ENCODE data around the gene HDHD3.

HDHD3 gene

GRCh38 chr9:113348437-113348836 lies 28.3 kb downstream of the HDHD3 start:
- Histone ChIP-seq H3K4me3 (ENCODE audit: insufficient read depth, low read length, poor library complexity, severe bottlenecking) (no peak overlapping the region), H3K9me3 (ENCODE audit: insufficient read depth, low read length) (no peaks in the 10 kb centered on the region), H3K4me2 (ENCODE audit: low read depth, low read length, poor library complexity, severe bottlenecking) (no peak overlapping the region), H3K79me2 (ENCODE audit: insufficient read depth, low read length) (no peaks in the 10 kb centered on the region), H4K20me1 (ENCODE audit: low read depth, low read length) (no peaks in the 10 kb centered on the region), H3K9ac (ENCODE audit: low read length) (no peak overlapping the region), H3K27ac (ENCODE audit: low read depth, low read length) (no peak overlapping the region), H2AFZ (ENCODE audit: low read depth, low read length, severe bottlenecking) (no peak overlapping the region), H3K27me3 (ENCODE audit: low read length) (no peaks in the 10 kb centered on the region), H3K9me2 (replicated peaks; ENCODE audit: insufficient read depth, low read length) (no peaks in the 10 kb centered on the region), H3K36me3 (ENCODE audit: low read length) (no peaks in the 10 kb centered on the region), H3F3A (ENCODE audit: insufficient read depth) (no peaks in the 10 kb centered on the region)
- TF ChIP-seq CTCF (IDR thresholded peaks at IDR 0.05; ENCODE audit: insufficient read depth, low read length, poor library complexity, severe bottlenecking): no peak
- TF ChIP-seq EZH2phosphoT487 (conservative IDR thresholded peaks at IDR 0.05; ENCODE audit: low read length): no peak

DNA sequence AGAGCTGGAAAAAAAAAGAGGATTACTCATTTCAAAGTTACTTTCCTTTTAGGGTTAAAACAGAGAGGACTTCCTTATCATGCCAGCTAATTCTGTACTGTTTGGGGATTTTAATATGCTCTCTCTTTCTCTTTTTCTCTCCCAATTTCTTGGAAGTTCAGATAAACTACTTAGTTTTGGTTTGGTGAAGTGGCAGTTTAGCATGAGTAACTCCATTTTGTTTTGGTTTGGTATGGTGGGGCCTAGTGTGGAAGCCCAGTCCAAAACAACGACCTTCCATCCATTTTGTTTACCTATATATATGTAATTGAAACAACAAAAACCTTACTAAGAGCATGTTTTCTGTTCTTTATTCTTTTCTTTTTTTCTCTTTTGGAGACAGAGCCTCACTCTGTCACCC lies 31.1 kb downstream of the HDHD3 start:
- Histone ChIP-seq H3K4me2 (ENCODE audit: low read depth, low read length, poor library complexity, severe bottlenecking) (no peak overlapping the region), H3K4me3 (ENCODE audit: insufficient read depth, low read length, poor library complexity, severe bottlenecking) (no peak overlapping the region), H3K36me3 (ENCODE audit: low read length) (no peaks in the 10 kb centered on the region), H3F3A (ENCODE audit: insufficient read depth) (no peaks in the 10 kb centered on the region), H4K20me1 (ENCODE audit: low read depth, low read length) (no peaks in the 10 kb centered on the region), H3K9ac (ENCODE audit: low read length) (no peak overlapping the region), H3K27ac (ENCODE audit: low read depth, low read length) (no peak overlapping the region), H3K79me2 (ENCODE audit: insufficient read depth, low read length) (no peaks in the 10 kb centered on the region), H2AFZ (ENCODE audit: low read depth, low read length, severe bottlenecking) (no peak overlapping the region), H3K9me3 (ENCODE audit: insufficient read depth, low read length) (no peaks in the 10 kb centered on the region), H3K27me3 (ENCODE audit: low read length) (no peaks in the 10 kb centered on the region), H3K9me2 (replicated peaks; ENCODE audit: insufficient read depth, low read length) (no peaks in the 10 kb centered on the region)
- TF ChIP-seq EZH2phosphoT487 (conservative IDR thresholded peaks at IDR 0.05; ENCODE audit: low read length) (no peak), CTCF (IDR thresholded peaks at IDR 0.05; ENCODE audit: insufficient read depth, low read length, poor library complexity, severe bottlenecking) (no peak)

DNA sequence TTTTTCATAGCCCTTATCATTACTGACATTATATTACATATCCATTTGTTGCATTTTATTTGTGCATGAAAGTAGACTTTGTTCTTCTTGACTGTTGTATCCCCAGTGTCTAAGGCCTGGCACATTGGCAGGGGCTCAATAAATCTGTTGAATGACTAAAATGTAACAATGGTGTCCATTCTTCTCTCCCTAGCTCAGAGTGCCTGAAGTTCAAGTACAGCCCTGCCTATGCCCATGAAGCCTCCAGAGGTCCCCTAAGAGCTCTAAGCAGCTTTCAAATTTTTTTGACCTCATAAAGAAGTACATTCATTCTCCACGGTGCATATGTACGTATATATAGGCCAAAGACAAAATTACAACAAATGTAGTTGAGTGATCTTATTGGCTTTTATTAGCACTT lies 31.6 kb downstream of the HDHD3 start:
- Histone ChIP-seq H3K9me2 (replicated peaks; ENCODE audit: insufficient read depth, low read length) (no peaks in the 10 kb centered on the region), H3K4me3 (ENCODE audit: insufficient read depth, low read length, poor library complexity, severe bottlenecking) (no peak overlapping the region), H3K9ac (ENCODE audit: low read length) (no peak overlapping the region), H3K4me2 (ENCODE audit: low read depth, low read length, poor library complexity, severe bottlenecking) (no peak overlapping the region), H3K36me3 (ENCODE audit: low read length) (no peaks in the 10 kb centered on the region), H2AFZ (ENCODE audit: low read depth, low read length, severe bottlenecking) (no peak overlapping the region), H3K27ac (ENCODE audit: low read depth, low read length) (no peak overlapping the region), H3K79me2 (ENCODE audit: insufficient read depth, low read length) (no peaks in the 10 kb centered on the region), H3F3A (ENCODE audit: insufficient read depth) (no peaks in the 10 kb centered on the region), H4K20me1 (ENCODE audit: low read depth, low read length) (no peaks in the 10 kb centered on the region), H3K9me3 (ENCODE audit: insufficient read depth, low read length) (no peaks in the 10 kb centered on the region), H3K27me3 (ENCODE audit: low read length) (no peaks in the 10 kb centered on the region)
- TF ChIP-seq CTCF (IDR thresholded peaks at IDR 0.05; ENCODE audit: insufficient read depth, low read length, poor library complexity, severe bottlenecking): no peak
- no peak for TF ChIP-seq EZH2phosphoT487 (conservative IDR thresholded peaks at IDR 0.05; ENCODE audit: low read length)

Measured in SU-DHL-6 (cell line).